Neural crest cell (in vitro differentiated cells): ENCODE measurements around the gene OR10H2. TPM values are rescaled to one million over a fixed set of nuclear protein-coding genes. Genes with fewer than 3 reads are reported as not detected.
"Not testable (repeated sequence)": the region's sequence is repeated elsewhere in the genome, so short reads cannot be mapped to it uniquely, and the experiment has no call there.

Experiments used
- DNase-seq: peaks from one replicate; pipeline ENCODE4 v3.0.0; 2021; ENCODE audit warnings: low read depth, mixed read lengths, low spot score
- H3K27ac Mint-ChIP-seq: one replicate; pipeline ENCODE4 v1.8.0; 2021; ENCODE audit warnings: mild to moderate bottlenecking, mixed read lengths; ENCODE audit not compliant: unreplicated experiment
- H3K27me3 Mint-ChIP-seq: 2 replicates; pipeline ENCODE4 v1.8.0; 2021; ENCODE audit warnings: low read depth, mild to moderate bottlenecking, mixed read lengths
- H3K36me3 Mint-ChIP-seq: 2 replicates; pipeline ENCODE4 v1.8.0; 2021; ENCODE audit warnings: low read depth, mild to moderate bottlenecking, mixed read lengths
- H3K4me1 Mint-ChIP-seq: 2 replicates; pipeline ENCODE4 v1.8.0; 2021; ENCODE audit warnings: mixed read lengths
- H3K4me3 Mint-ChIP-seq: one replicate; pipeline ENCODE4 v1.8.0; 2021; ENCODE audit warnings: mild to moderate bottlenecking, mixed read lengths
- H3K9me3 Mint-ChIP-seq: 2 replicates; pipeline ENCODE4 v1.8.0; 2021; ENCODE audit warnings: mixed read lengths
- total RNA-seq: library from RNA; stranded (reverse); gene quantifications from 2 replicates; pipeline ENCODE4 v1.2.1, GENCODE V29; 2021
- TF ChIP-seq, protein P1 (sequence below): fragments of 200-600 bp; sonication (generic); conservative IDR thresholded peaks from 2 replicates; pipeline ENCODE4 v1.5.0; 2021; ENCODE audit warnings: antibody characterized with exemption, mild to moderate bottlenecking

OR10H2 gene
- total RNA-seq, 1 donor from 2014 or later = not detected

DNA sequence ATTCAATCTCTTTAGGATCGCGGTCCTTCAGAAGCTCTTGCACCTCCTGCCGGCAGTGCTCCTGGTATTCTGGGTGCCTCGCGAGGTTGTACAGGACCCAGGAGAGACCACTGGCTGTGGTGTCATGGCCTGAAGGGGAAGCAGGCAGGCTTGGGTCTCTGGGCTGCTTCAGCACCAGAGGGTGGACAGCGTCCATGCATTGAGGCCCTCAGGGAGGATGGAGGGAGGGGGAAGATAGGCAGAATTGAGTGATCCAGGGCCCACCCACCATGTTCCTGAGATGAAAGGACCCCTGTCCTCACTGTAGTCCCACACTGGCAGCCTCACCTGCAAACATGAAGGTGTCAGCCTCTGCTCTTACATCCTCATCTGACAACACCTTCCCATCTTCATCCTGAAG is 41.8 kb downstream of the OR10H2 start:
- DNase-seq = no peak
- Mint-ChIP-seq H3K27me3 (no peaks in the 10 kb centered on the region), H3K4me3 (no peak overlapping the region), H3K36me3 (peaks cover 16% of the 10 kb centered on the region), H3K4me1 (no peaks in the 10 kb centered on the region), H3K9me3 (peaks cover 40% of the 10 kb centered on the region), H3K27ac (no peak overlapping the region)
- TF ChIP-seq, protein P1, sequence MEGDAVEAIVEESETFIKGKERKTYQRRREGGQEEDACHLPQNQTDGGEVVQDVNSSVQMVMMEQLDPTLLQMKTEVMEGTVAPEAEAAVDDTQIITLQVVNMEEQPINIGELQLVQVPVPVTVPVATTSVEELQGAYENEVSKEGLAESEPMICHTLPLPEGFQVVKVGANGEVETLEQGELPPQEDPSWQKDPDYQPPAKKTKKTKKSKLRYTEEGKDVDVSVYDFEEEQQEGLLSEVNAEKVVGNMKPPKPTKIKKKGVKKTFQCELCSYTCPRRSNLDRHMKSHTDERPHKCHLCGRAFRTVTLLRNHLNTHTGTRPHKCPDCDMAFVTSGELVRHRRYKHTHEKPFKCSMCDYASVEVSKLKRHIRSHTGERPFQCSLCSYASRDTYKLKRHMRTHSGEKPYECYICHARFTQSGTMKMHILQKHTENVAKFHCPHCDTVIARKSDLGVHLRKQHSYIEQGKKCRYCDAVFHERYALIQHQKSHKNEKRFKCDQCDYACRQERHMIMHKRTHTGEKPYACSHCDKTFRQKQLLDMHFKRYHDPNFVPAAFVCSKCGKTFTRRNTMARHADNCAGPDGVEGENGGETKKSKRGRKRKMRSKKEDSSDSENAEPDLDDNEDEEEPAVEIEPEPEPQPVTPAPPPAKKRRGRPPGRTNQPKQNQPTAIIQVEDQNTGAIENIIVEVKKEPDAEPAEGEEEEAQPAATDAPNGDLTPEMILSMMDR = no peak

DNA sequence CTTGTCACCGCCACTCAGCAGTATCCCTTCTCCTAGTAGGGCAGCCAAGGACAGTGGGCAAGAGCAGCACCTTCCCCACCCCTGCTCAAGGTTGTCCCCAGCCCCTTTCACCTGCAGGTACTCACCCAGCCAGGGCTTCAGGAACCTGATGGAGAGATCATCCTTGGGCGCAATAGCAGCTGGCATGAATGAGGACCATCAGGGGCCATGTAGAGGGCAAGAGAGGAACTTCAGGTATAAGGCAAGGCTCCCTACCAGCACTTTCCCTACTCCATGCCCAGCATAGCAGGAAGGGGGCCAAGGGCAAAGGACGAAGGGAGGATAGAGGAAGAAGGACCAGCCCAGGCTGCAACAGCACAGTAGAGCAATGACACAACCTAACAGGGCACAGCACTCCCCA is 46.3 kb downstream of the OR10H2 start:
- peaks cover 11% of the 10 kb centered on the region for H3K36me3 Mint-ChIP-seq
- not testable (repeated sequence) for H3K27ac Mint-ChIP-seq
- peaks cover 22% of the 10 kb centered on the region for H3K9me3 Mint-ChIP-seq

DNA sequence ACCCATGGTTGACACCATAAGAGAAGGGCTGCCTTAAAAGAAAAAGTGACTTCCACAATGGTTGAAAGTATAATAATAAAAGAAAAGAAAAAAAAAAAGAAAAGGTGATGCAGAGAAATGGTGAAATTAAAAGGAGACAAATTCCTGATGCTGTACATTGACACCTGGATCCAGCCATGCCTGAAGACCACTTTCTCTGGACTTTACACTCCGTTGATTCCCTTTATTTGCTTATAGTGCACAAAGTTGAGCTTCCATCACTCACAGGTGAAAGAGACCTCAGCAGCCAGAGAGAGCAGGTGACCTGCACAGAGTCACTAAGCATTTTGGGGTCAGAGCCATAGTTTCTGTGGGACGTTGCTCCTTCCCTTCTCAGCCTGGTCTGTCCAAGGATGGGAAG is 47.4 kb downstream of the OR10H2 start:
- Mint-ChIP-seq H3K9me3 (peaks cover 18% of the 10 kb centered on the region), H3K27me3 (no peaks in the 10 kb centered on the region), H3K27ac (no peak overlapping the region), H3K4me1 (no peaks in the 10 kb centered on the region), H3K36me3 (peaks cover 7% of the 10 kb centered on the region), H3K4me3 (no peak overlapping the region)
- TF ChIP-seq, protein P1 = no peak
- DNase-seq = no peak

More for the DNA sequence above, 46.3 kb downstream of the OR10H2 start:
- not testable (repeated sequence) for H3K4me3 Mint-ChIP-seq, DNase-seq, H3K27me3 Mint-ChIP-seq, H3K4me1 Mint-ChIP-seq

DNA sequence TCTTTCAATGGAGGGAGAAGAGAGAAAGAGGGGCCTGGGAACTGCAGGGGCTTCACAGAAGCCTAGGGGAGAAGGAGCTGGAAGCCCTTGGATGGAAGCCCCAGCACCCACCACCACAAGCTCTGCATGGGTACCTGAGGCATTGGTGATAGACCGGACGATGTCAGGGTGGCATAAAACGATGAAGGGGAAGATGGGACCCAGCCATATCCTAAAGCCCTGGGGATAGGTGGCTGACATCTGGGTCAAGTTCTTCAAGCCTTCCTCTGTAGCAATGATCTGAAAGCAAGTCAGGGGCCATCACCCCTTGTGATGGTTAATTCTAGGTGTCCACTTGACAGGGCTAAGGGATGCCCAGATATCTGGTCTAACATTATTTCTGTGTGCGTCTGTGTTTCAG is 48.4 kb downstream of the OR10H2 start:
- TF ChIP-seq, protein P1 = no peak
- H3K4me3 Mint-ChIP-seq = no peak overlapping the region
- H3K36me3 Mint-ChIP-seq = peaks cover 7% of the 10 kb centered on the region
- H3K9me3 Mint-ChIP-seq = peaks cover 13% of the 10 kb centered on the region
- no peaks in the 10 kb centered on the region for H3K4me1 Mint-ChIP-seq
- no peaks in the 10 kb centered on the region for H3K27me3 Mint-ChIP-seq
- no peak overlapping the region for H3K27ac Mint-ChIP-seq
- DNase-seq = no peak

DNA sequence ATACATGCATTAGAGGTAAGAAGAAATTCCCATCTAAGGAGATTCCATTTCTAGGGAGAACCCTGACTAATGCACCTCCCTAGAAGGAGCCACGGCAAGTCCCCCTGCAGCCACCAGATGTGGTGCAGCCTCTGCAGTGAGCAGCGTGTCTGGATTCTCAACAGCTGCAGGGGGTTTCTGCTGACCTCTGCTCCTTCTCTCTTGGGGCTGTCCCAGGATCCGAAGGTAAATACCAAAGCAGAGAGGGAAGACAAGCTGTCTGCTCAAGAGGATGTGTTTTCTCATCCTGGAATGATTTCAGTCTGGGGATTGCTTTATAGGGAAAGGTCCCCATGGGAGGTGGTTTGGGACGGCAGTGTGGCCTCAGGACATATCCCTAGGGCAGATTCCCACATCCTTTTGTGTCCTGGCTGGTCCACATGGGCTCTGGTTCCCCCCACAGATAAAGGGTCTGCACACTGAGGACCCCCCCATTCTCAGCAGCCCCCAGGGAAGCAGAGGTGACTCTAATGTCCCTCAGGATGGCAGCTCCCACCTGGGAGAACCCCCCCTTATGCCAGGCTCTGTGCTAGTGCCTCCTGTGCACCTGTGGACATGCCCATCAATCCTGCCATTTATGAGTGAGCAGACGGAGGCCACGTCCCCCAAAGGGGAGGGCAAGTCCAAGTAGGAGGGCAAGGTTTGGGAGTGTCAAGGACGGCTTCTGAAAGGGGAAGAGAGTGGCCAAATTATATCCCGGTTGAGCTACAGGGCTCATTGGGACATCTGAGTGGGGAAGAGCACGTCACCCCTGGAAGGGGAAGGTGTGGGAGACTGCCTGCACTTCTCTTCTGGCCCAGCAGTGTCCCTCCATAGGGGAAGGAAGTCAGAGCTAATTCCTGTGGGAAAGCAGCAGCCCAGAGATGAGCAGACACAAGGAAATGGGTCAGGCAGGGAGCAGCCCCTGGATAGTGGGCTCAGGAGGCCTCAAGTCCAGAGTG is 49.5 kb downstream of the OR10H2 start:
- Mint-ChIP-seq H3K4me3 (no peak overlapping the region), H3K27me3 (no peaks in the 10 kb centered on the region), H3K27ac (no peak overlapping the region), H3K36me3 (peaks cover 6% of the 10 kb centered on the region), H3K4me1 (no peaks in the 10 kb centered on the region), H3K9me3 (peaks cover 11% of the 10 kb centered on the region)
- TF ChIP-seq, protein P1 = no peak
- no peak for DNase-seq

Other genes with a start within 250 kb of the OR10H2 start
- gene PGLYRP2, start 248.5 kb upstream of the OR10H2 start, total RNA-seq = not detected in 2 replicates
- gene CYP4F22, start 219.5 kb upstream of the OR10H2 start, total RNA-seq = not detected in 2 replicates
- not detected in 2 replicates for gene CYP4F8, start 112.8 kb upstream of the OR10H2 start, total RNA-seq
- gene CYP4F3, start 87.1 kb upstream of the OR10H2 start, total RNA-seq = not detected in 2 replicates
- gene CYP4F12, start 54.9 kb upstream of the OR10H2 start, total RNA-seq = not detected in 2 replicates
- gene OR10H3, start 10.0 kb downstream of the OR10H2 start, total RNA-seq = not detected in 2 replicates
- gene OR10H5, start 59.6 kb downstream of the OR10H2 start, total RNA-seq = not detected in 2 replicates
- not detected in 2 replicates for gene OR10H1, start 87.6 kb downstream of the OR10H2 start, total RNA-seq
- gene CYP4F2, start 170.1 kb downstream of the OR10H2 start, total RNA-seq = not detected in 2 replicates
- not detected in 2 replicates for gene CYP4F11, start 206.5 kb downstream of the OR10H2 start, total RNA-seq
- not detected in 2 replicates for gene OR10H4, start 221.0 kb downstream of the OR10H2 start, total RNA-seq